Endothelial cell of umbilical vein (primary cell): ENCODE results near the gene OLFML2A. TPM values are rescaled to one million over a fixed set of nuclear protein-coding genes. Genes with fewer than 3 reads are reported as not detected.
"Not testable (repeated sequence)": the region's sequence is repeated elsewhere in the genome, so short reads cannot be mapped to it uniquely, and the experiment has no call there.

ENCODE experiments used
- BruUV-seq: library from RNA; stranded (reverse); fragments of 400-500 nt; replicated peaks from 2 replicates; lab custom pipeline; 2021; lab: Mats Ljungman, UMichigan
- CTCF ChIA-PET: fragments of 300-600, 350-600 bp; sonication (Branson Sonifier 250); formaldehyde crosslinking; loops from one replicate; lab custom pipeline; 2021; ENCODE audit warnings: antibody characterized with exemption, inconsistent platforms; lab: Charles Lee
- POLR2A ChIA-PET: fragments of 300-600, 350-600 bp; sonication (Branson Sonifier 250); formaldehyde crosslinking; loops from one replicate; lab custom pipeline; 2021; ENCODE audit warnings: antibody characterized with exemption, inconsistent platforms; lab: Charles Lee
- DNase-seq: peaks from one replicate; pipeline ENCODE4 v3.0.0-alpha.2; 2011; ENCODE audit warnings: low read depth, low spot score
- FAIRE-seq: peaks from 2 replicates; lab custom pipeline; 2011; peaks lifted over from hg19 to GRCh38; lab: Jason Lieb, UNC
- H2AFZ ChIP-seq: 2 replicates; pipeline ENCODE4 v1.6.0; 2012; ENCODE audit warnings: low read depth, low read length, control low read depth, inconsistent platforms
- H3K27ac ChIP-seq: 2 replicates; pipeline ENCODE4 v1.5.1; 2011; ENCODE audit warnings: low read depth, mild to moderate bottlenecking, control low read depth, low read length, moderate library complexity; ENCODE audit not compliant: insufficient read depth
- H3K27me3 ChIP-seq, 2 experiments: 2 replicates each; pipeline versions ENCODE4 v1.6.0 to v1.6.1; 2011; ENCODE audit warnings: low read length in 2 of 2, mixed read lengths in 1 of 2; ENCODE audit not compliant: control insufficient read depth in 2 of 2, insufficient read depth in 2 of 2
- H3K36me3 ChIP-seq, 2 experiments: 2 replicates in 1 of 2; 3 replicates in 1 of 2; pipeline ENCODE4 v1.5.1; 2011; ENCODE audit warnings: low read length in 2 of 2, mild to moderate bottlenecking in 1 of 2, moderate library complexity in 1 of 2; ENCODE audit not compliant: control insufficient read depth in 2 of 2, insufficient read depth in 2 of 2; ENCODE audit errors: extremely low read depth in 1 of 2
- H3K4me1 ChIP-seq: 3 replicates; pipeline ENCODE4 v1.5.1; 2011; ENCODE audit warnings: mild to moderate bottlenecking, low read length; ENCODE audit not compliant: control insufficient read depth, insufficient read depth; ENCODE audit errors: extremely low read depth
- H3K4me2 ChIP-seq: 2 replicates; pipeline ENCODE4 v1.6.1; 2011; ENCODE audit warnings: low read length, control low read depth, mixed read lengths; ENCODE audit not compliant: insufficient read depth
- H3K4me3 ChIP-seq, 3 experiments: fragments of 200-600 bp in 1 of 3; sonication (generic), shearing (Covaris generic) in 1 of 3; replicated peaks in 1 of 3; 2 replicates each; pipeline ENCODE4 v1.5.1; 2011 to 2016; ENCODE audit warnings: control low read depth in 3 of 3, low read length in 3 of 3, mild to moderate bottlenecking in 2 of 3, inconsistent platforms in 1 of 3, low read depth in 1 of 3, moderate library complexity in 1 of 3; ENCODE audit not compliant: insufficient read depth in 1 of 3
- H3K79me2 ChIP-seq: 2 replicates; pipeline ENCODE4 v1.6.0; 2012; ENCODE audit warnings: low read length, inconsistent platforms; ENCODE audit not compliant: control insufficient read depth, insufficient read depth
- H3K9ac ChIP-seq: replicated peaks from 2 replicates; pipeline ENCODE3; 2011; ENCODE audit warnings: low read length, control low read depth; ENCODE audit not compliant: insufficient read depth; ENCODE audit errors: extremely low read depth
- H3K9me1 ChIP-seq: replicated peaks from 3 replicates; pipeline ENCODE4 v1.6.0; 2011; ENCODE audit warnings: mild to moderate bottlenecking, low read length; ENCODE audit not compliant: control insufficient read depth, insufficient read depth; ENCODE audit errors: extremely low read depth
- H3K9me3 ChIP-seq: replicated peaks from 2 replicates; pipeline ENCODE4 v1.5.1; 2012; ENCODE audit warnings: low read length, inconsistent platforms; ENCODE audit not compliant: control insufficient read depth, insufficient read depth
- H4K20me1 ChIP-seq: replicated peaks from 2 replicates; pipeline ENCODE3; 2011; ENCODE audit warnings: mild to moderate bottlenecking, low read length; ENCODE audit not compliant: control insufficient read depth, insufficient read depth; ENCODE audit errors: extremely low read depth
- EZH2 ChIP-seq: IDR thresholded peaks from 2 replicates; pipeline ENCODE4 v1.6.1; 2012; ENCODE audit warnings: borderline replicate concordance, low read depth, mild to moderate bottlenecking, moderate library complexity, low read length, inconsistent platforms; ENCODE audit not compliant: severe bottlenecking
- FOS ChIP-seq: IDR thresholded peaks from 2 replicates; pipeline ENCODE4 v1.6.1; 2011; ENCODE audit warnings: mild to moderate bottlenecking, low read length, moderate library complexity, borderline replicate concordance; ENCODE audit not compliant: insufficient read depth
- GATA2 ChIP-seq: IDR thresholded peaks from 2 replicates; pipeline ENCODE4 v1.7.0; 2011; ENCODE audit warnings: low read depth, mild to moderate bottlenecking, moderate library complexity, mixed read lengths, low read length; ENCODE audit not compliant: insufficient read length, insufficient read depth
- JUN ChIP-seq: IDR thresholded peaks from 2 replicates; pipeline ENCODE4 v1.6.1; 2011; ENCODE audit warnings: borderline replicate concordance, low read depth; ENCODE audit not compliant: insufficient read length, insufficient read depth
- MAX ChIP-seq: IDR thresholded peaks from 2 replicates; pipeline ENCODE4 v1.6.1; 2011; ENCODE audit not compliant: insufficient read depth, insufficient read length
- MYC ChIP-seq: IDR thresholded peaks from one replicate; pipeline ENCODE4 v1.6.1; 2011; ENCODE audit warnings: mild to moderate bottlenecking, low read depth, low read length
- POLR2A ChIP-seq: IDR thresholded peaks from 2 replicates; pipeline ENCODE4 v1.6.1; 2012; ENCODE audit warnings: low read depth, mild to moderate bottlenecking, control low read depth, low read length
- POLR2AphosphoS5 ChIP-seq: IDR thresholded peaks from 2 replicates; pipeline ENCODE4 v1.6.1; 2012; ENCODE audit warnings: low read depth, mild to moderate bottlenecking, control low read depth, low read length, moderate library complexity; ENCODE audit not compliant: insufficient read depth
- dilution Hi-C: fragments of 300-500 bp; cut with MboI; formaldehyde crosslinking; loops from one replicate; pipeline ENCODE4 v1.15.0; 2019; ENCODE audit warnings: low sequenced_read_pairs; ENCODE audit not compliant: extremely low pct_ligation_motif_present
- intact Hi-C: fragments of 100-400 bp; cut with micrococcal nuclease; formaldehyde crosslinking; loops from one replicate; pipeline ENCODE4 v1.10.0; 2022
- polyA plus RNA-seq, 4 experiments: library from polyadenylated mRNA; depleted of rRNA in 3 of 4; stranded (reverse) in 3 of 4; unstranded in 1 of 4; fragments of >200 nt; gene quantifications; 2 replicates each; pipeline versions ENCODE4 v1.2.1 to v1.2.3, GENCODE V29; 2011 to 2012; ENCODE audit warnings: missing spikeins in 1 of 4
- total RNA-seq: library from RNA; stranded (reverse); gene quantifications from 2 replicates; pipeline ENCODE4 v1.2.3, GENCODE V29; 2021

OLFML2A gene
- total and polyA plus RNA-seq, 2 donors (not counting 3 experiments of a cell fraction or from before 2014, with no cell fraction given) = 0.92 to 1.1 TPM

DNA sequence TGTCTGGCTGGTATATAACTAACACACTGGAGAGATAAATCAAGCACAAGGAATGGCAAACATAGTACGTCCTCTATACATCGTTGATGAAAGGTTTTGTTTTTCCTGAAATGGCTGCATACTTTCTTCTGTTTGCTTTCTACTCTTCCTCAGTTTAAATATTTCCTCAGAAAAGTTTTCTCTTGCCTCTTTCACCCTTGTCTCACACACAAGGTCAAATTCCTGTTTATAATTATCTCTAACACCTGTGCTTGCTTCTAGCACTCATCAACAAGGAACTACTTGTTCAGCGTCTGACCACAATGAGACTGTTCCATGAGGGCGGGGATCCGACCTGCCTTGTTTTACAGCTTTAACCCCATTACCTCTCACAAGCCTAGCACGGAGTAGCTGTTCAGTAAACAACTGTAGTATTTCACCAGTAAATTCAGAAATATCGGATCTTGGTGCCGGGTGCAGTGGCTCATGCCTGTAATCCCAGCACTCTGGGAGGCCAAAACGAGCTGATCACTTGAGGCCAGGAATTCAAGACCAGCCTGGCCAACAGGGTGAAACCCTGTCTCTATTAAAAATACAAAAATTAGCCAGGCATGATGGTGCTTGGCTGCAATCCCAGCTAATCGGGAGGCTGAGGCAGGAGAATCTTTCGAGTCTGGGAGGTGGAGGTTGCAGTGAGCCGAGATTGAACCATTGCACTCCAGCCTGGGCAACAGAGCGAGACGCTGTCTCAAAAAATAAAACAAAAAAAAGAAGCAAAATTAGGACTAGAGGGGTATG lies 42.8 kb upstream of the OLFML2A start:
- no peaks in the 10 kb centered on the region for H3K27me3 ChIP-seq
- POLR2A ChIA-PET = no interaction called here
- H3K9me1 ChIP-seq = no peaks in the 10 kb centered on the region
- H3K4me3 ChIP-seq = no peak overlapping the region
- no peak overlapping the region for H2AFZ ChIP-seq
- H3K4me1 ChIP-seq = peaks cover 7% of the 10 kb centered on the region
- TF ChIP-seq POLR2AphosphoS5 = no peak
- no peak for TF ChIP-seq MYC
- TF ChIP-seq GATA2 = no peak
- TF ChIP-seq MAX = no peak
- no peak for TF ChIP-seq JUN
- no peak for TF ChIP-seq FOS
- TF ChIP-seq POLR2A = no peak
- no peak for TF ChIP-seq EZH2
- intact Hi-C loops (no loop called here), dilution Hi-C loops (no loop called here)
- H3K27ac ChIP-seq = no peak overlapping the region
- H3K36me3 ChIP-seq = no peaks in the 10 kb centered on the region
- H3K9ac ChIP-seq = no peak overlapping the region
- H3K9me3 ChIP-seq = no peaks in the 10 kb centered on the region
- no peaks in the 10 kb centered on the region for H3K79me2 ChIP-seq
- no peak overlapping the region for H3K4me2 ChIP-seq
- no peaks in the 10 kb centered on the region for H4K20me1 ChIP-seq
- DNase-seq (no peak), FAIRE-seq (peak; percentile 8)
- CTCF ChIA-PET = interaction anchor here (1.2 to 1.5 kb wide), 3 partner anchors 9 to 117 kb away, joined by 3 to 7 read pairs (median 4); no protein-coding TSS in a partner anchor
- no TSS peak for BruUV-seq

DNA sequence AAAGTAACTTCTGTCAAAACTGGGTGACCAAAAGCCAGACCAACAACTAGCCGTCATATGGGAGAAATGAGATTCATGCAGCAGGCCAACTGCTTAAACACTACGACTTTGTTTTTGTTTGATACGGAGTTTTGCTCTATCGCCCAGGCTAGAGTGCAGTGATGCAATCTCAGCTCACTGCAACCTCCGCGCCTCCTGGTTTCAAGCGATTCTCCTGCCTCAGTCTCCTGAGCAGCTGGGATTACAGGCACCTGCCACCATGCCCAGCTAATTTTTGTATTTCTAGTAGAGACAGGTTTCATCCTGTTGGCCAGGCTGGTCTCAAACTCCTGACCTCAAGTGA lies 42.2 kb upstream of the OLFML2A start:
- H2AFZ ChIP-seq, POLR2A ChIA-PET, H3K4me2 ChIP-seq, intact Hi-C loops, H3K9me3 ChIP-seq, H3K79me2 ChIP-seq, H3K9ac ChIP-seq, H3K27me3 ChIP-seq, H3K9me1 ChIP-seq, H3K36me3 ChIP-seq, BruUV-seq, dilution Hi-C loops, DNase-seq, H3K4me3 ChIP-seq, H4K20me1 ChIP-seq, FAIRE-seq, H3K27ac ChIP-seq, H3K4me1 ChIP-seq: not testable (repeated sequence)
- CTCF ChIA-PET = interaction anchor here (0.6 to 1.2 kb wide), 2 partner anchors 9 to 119 kb away, joined by 3 read pairs; partner anchors contain the start of gene WDR38
